ENCODE measurements around the gene HMG20B.

Gene HMG20B

GRCh38 chr19:3572132-3572854 lies 451 bp upstream of the HMG20B start:
- peak; percentile 96 for DNase-seq (ENCODE audit: low read depth, low spot score)
- POLR2A ChIA-PET, result no interaction called here
- no peak for TF ChIP-seq CTCF (IDR thresholded peaks at IDR 0.05; ENCODE audit: insufficient read depth, low read length, missing control alignments)
- CTCF ChIA-PET, result interaction anchor here (0.8 kb wide), 1 partner anchor 27 kb away, joined by 3 read pairs; no protein-coding TSS in a partner anchor
- peak overlapping the region; percentile 65 for H3K4me3 ChIP-seq (ENCODE audit: low read depth, low read length)

- TF ChIP-seq CTCF (IDR thresholded peaks at IDR 0.05; ENCODE audit: insufficient read depth, low read length, missing control alignments), result no peak
- POLR2A ChIA-PET, result no interaction called here
- peak overlapping the region; percentile 82 for H3K4me3 ChIP-seq (ENCODE audit: low read depth, low read length)
- no peak for DNase-seq (ENCODE audit: low read depth, low spot score)
- CTCF ChIA-PET, result no interaction called here
These were observed 566 bp downstream of the HMG20B start for GRCh38 chr19:3573162-3573857.

GRCh38 chr19:3573858-3574637 lies 1.3 kb downstream of the HMG20B start:
- H3K4me3 ChIP-seq (ENCODE audit: low read depth, low read length), result peak overlapping the region; percentile 82
- DNase-seq (ENCODE audit: low read depth, low spot score), result peak; percentile 51
- TF ChIP-seq CTCF (IDR thresholded peaks at IDR 0.05; ENCODE audit: insufficient read depth, low read length, missing control alignments), result no peak
- CTCF ChIA-PET, result interaction anchor here (0.6 to 2.5 kb wide), 2 partner anchors 29 to 496 kb away, joined by 3 to 12 read pairs; no protein-coding TSS in a partner anchor
- POLR2A ChIA-PET, result no interaction called here

GRCh38 chr19:3575260-3575741 lies 2.6 kb downstream of the HMG20B start:
- ChIA-PET CTCF (interaction anchor here (2.5 kb wide), 1 partner anchor 30 kb away, joined by 12 read pairs; no protein-coding TSS in a partner anchor), POLR2A (no interaction called here)
- TF ChIP-seq CTCF (IDR thresholded peaks at IDR 0.05; ENCODE audit: insufficient read depth, low read length, missing control alignments), result peak; percentile 20
- DNase-seq (ENCODE audit: low read depth, low spot score), result no peak
- no peak overlapping the region for H3K4me3 ChIP-seq (ENCODE audit: low read depth, low read length)

- ChIA-PET POLR2A (no interaction called here), CTCF (interaction anchor here (2.0 to 2.5 kb wide), 2 partner anchors 31 to 564 kb away, joined by 4 to 12 read pairs; no protein-coding TSS in a partner anchor)
- H3K4me3 ChIP-seq (ENCODE audit: low read depth, low read length), result peak overlapping the region; percentile 25; the same call in 1 of the 2 replicates
- TF ChIP-seq CTCF (IDR thresholded peaks at IDR 0.05; ENCODE audit: insufficient read depth, low read length, missing control alignments), result no peak
- no peak for DNase-seq (ENCODE audit: low read depth, low spot score)
These were observed 3.4 kb downstream of the HMG20B start for GRCh38 chr19:3575949-3576673.
